GM12872 (cell line): Measurements from ENCODE around the gene TTC7B.

ENCODE experiments used
- CTCF ChIP-seq: IDR thresholded peaks from 3 replicates; pipeline ENCODE4 v1.5.1; 2011; ENCODE audit warnings: low read depth, mild to moderate bottlenecking, low read length, moderate library complexity; ENCODE audit not compliant: insufficient read depth

Gene TTC7B

GRCh38 chr14:90621201-90621600 is 195.0 kb downstream of the TTC7B start:
- no peak for TF ChIP-seq CTCF

DNA sequence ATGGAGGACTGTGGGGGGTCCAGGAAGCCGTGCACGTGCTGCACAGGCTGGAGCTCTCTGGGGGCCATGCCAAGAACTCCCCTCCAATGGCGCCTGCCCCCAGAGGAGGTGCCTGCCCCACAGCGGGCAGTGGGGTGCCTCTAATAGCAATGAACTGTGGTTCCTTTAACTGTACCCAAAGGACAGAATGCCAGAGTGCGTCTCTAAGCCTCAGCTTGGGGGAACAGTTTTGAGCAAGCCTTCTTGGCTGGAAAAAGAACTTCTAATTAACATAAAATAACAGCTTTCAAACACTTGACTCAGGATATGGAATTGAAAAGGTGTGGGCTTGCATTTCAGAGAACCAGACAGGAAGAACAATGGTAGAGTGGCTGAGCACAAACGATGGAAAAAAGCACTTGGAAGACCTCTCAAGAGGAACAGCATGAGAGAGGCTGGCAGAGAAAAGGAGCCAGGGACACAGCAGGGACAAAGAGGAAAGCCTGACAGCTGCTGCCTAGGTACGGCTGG is 195.6 kb downstream of the TTC7B start:
- no peak for TF ChIP-seq CTCF

DNA sequence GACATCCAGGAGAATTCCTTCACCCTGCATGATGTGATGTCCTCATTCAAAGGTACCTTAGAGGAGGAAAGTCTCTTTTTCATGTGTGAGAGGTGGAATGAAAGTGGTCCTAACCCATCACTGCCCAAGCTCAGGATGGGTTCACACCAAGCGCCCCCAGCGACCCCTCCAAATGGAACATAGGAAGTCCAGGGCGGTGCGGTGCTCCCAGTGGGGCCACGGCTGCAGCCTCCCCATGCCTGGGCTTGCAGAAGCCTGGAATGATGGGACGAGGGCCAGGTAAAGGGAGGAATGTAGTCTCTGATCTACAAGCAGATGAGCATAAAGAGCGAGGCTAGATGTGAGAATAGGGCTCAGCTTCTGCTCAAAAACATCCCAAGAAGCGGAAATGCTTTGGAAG is 196.3 kb downstream of the TTC7B start:
- no peak for TF ChIP-seq CTCF

- TF ChIP-seq CTCF: no peak
These were observed 198.3 kb downstream of the TTC7B start for GRCh38 chr14:90617961-90618360.

DNA sequence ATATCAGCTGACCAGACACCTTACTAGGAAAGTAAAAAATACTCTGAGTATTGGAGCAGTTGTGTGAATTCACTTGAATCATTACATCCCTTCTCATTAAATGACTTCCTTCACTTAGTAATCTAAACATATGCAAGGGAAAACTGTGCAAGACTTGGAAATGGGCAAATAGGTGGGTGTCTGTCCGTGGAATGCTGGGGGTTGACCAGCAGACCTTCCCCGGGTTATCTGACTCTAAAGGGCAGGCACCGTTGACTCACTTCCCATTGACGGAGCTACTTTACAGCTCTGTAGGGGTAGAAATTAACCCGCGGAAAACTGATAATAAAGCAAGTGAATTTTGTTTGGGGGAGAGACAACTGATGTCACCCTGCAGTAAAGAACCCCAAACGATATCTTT is 199.3 kb downstream of the TTC7B start:
- TF ChIP-seq CTCF: no peak

- TF ChIP-seq CTCF: no peak
These were observed 199.9 kb downstream of the TTC7B start for GRCh38 chr14:90616313-90616712.

- TF ChIP-seq CTCF: no peak
These were observed 200.6 kb downstream of the TTC7B start for GRCh38 chr14:90615517-90616060.
